HG02588 (cell line): ENCODE data around the gene THAP4.

Experiments
- ATAC-seq: cut with Tn5 transposase; IDR thresholded peaks from one replicate; pipeline ENCODE4 v1.9.1; 2021; ENCODE audit warnings: mild to moderate bottlenecking, moderate library complexity; ENCODE audit not compliant: unreplicated experiment

Gene THAP4

DNA sequence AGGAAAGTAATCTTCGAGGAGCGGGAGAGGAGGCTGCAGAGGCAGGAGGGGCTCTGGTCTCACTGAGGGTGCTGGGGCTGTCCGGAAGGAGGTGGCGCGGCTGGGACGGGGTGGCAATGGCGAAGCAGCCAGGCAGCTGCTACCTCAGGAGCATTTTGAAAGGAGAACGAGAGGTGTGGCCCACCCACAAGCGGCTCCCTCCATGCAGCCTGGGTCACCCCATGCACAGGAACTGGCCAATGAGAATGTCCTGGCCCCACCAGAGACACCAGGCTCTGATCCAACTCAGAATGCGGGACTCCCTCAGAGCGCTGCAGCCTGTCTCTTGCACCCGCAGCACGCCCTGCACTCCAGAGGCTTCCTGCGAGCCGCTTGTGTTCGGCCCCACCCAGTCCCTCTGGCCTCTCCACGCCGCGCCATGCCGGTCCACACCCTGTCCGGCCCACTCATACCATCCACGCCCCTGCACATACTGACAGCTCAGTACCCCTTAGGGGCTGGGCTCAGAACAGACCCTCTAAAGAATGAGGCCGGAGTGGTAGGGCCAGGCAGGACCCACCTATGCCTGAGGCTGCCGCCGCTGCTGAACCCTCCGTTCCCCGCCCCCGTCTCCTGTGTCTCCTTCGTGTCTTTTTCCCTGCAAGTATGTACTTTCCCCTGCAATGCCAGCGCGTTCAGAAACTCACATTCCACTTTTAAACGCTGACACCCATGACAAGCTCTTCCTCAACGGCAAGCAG, 84.8 kb downstream of the THAP4 start:
- ATAC-seq: no peak

DNA sequence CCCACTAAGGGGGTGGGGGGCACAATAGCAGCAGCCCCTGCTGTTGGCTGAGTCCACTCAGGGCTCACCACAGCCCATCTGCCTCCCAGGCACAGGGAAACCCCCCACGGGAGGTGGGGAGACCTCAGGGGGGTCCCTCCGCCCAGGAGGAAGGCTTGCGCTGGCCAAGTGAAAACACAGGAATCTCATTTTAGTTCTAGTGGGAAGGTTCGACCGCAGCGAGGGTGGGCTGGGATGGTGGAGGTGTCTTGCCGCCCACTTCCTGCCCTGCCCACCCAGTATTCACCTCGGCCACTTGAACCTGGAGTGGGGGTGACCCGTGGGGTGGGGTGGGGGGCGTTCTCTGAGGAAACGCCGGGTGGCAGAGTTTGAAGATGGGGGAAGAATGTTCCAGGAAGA, 85.4 kb downstream of the THAP4 start:
- no peak for ATAC-seq

DNA sequence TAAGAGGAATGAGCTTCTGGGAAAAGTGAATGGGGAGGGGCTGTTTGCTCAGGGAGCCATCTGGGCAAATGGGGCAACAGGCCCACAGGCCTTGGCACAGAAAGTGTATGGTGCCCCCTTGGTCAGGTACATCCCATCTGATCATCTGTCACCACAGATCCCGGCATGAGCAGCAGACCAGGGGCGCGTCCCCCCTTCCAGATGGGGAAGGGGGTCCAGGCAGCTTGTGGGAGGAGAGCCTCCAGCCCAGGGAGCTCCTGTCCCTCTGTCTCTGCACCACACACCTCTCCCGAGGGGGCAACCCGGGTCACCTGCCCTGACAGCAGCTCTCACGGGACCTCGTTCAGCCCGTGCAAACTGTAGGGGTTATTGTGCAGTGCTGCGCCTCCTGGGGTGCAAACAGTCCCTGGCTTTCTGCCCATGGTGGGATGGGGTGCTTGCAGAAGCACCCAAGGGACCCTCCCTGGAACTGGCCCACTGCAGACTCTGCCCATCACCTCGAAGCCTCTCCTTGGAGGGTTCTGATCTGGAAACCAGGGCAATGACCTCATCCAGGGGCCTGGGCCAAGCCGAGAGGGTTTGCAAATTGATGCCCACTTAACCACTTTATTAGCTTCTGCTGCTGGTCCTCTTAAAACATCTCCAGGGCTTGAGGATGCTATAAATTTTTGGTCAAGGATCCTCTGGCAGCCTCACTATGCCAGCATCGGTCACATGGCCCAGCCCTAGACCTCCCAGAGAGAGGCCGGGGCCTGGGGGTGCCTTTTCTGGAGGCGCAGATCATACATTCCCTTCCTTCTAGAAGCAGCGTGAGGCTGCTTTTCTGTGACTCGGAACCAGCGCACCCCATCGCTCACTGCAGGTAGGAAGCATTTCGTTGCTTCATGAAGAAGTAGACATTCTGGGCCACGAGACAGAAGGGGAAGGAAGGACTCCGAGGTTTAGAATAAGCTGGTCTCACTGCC, 86.1 kb downstream of the THAP4 start:
- no peak for ATAC-seq

DNA sequence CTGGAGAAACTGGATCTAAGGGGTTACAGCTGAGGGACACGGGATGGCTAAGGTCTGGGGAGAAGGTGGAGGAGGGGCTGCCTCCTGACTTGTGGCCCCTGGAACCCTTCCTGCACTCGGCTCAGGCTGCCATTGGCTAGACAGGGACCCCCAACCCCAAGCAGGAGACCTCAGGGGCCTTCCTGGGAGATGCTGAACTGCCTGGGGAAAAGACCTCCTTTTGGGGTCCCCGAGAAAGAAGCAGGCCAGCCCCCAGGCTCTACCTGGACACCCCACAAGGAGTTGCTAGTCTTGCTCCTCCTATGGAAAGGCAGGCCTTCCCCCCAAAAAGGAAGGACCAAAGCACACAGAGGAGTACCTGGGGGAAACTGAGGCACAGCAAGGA, 88.5 kb downstream of the THAP4 start:
- ATAC-seq: no peak

DNA sequence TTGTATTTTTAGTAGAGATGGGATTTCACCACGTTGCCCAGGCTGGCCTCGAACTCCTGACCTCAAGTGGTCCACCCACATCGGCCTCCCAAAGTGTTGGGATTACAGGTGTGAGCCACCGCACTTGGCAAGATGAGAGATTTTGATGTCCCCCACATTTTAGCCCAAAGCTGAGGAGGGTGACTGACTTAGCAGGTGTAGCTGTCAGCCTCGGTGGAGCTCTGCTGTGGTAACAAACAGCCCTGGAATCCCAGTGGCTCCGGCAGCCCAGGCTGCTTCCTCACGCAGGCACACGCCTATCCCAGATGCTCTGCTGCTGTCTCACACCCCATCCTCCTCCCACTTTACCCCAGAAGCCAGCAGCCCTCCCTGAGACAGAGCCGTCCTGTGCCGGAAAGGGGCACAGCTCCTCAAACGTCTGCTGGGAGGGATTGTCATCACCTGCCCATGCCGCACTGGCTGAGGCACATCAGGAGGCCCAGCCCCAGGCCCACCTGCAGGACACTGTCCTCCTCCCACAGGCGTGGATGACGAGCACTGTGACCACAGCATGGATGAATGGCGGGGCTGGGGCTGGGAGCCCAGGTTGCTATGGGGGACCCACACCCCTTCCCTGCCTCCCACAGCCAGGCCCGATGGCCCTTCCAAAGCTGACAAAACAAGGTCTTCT, 89.0 kb downstream of the THAP4 start:
- no peak for ATAC-seq

DNA sequence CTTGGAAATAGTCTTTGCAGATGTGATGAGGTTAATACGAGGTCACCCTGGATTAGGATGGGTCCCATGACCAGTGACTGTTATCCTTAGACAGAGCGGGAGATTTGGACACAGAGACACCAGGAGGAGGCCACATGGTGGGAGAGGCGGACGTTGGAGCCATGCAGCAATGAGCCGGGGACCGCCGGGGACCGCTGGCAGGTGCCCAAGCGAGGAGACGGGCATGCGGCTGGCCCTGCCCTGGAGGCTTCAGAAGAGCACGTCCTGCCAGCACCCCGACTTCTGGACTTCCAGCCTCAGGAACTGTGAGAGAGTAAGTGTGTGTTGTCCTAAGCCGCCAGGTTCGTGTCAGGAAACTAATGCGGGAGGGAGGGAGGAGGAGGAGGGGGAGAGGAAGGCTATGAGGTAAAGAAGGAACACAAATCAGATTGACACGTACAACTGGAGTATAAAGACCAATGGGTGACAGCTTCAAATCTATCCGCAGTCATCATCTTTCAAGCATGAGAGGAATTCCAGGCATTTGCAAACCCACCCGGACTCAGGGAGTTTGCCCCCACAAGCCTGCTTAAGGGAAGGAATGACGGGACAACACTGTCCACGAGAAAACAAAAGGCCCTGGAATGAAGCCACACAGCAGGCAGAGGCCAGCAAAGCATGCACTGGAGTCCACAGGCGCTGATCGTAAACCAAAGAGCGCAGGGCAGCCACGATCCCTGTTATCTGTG, 90.0 kb downstream of the THAP4 start:
- no peak for ATAC-seq

DNA sequence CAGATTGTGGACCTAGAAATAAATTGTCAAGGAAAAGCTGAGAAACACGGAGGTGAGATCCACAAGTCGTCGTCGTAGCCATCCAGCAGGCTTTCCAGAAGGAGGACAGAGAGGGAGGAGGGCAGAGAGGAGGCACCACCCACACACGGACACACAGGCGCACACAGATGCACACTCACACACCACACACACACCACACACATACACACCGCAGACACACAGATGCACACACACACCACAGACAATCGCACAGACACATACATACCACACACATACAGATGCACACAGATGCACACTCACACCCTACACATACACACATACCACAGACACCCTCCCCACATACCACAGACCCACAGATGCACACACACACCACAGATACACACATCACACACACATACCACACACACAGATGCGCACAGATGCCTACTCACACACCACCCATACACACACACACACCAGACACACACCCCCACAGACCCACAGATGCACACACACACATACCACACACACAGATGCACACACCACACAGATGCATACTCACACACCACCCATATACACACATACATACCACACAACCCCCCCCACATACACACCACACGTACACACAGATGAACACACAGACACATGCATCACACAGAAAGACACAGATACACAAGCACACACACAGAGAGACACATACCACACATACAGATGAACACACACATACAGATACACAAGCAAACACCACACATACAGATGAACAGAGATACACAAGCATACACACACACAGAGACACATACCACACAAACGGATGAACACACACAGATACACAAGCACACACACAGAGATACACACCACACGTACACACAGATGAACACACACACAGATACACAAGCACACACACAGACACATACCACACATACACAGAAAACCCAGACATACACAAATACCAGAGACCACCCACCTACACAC, 91.2 kb downstream of the THAP4 start:
- ATAC-seq: no peak

DNA sequence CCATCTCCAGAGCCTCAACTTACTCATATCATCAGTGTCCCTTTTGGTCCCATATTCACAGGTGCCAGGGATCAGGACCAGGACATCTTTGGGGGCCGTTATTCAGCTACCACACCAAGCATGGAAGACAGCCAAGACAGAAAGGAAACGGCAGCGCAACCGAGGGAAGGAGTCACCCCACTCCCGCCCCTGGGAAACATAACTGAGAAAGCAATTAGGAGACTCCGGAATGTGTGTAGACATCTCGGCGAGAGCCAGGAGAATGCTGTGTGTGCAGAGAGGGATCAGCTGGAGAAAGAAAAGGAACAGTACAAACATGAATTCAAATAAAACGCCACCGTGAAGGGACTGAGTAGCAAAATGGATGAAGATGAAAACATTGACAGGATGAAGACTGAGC, 91.9 kb downstream of the THAP4 start:
- no peak for ATAC-seq

DNA sequence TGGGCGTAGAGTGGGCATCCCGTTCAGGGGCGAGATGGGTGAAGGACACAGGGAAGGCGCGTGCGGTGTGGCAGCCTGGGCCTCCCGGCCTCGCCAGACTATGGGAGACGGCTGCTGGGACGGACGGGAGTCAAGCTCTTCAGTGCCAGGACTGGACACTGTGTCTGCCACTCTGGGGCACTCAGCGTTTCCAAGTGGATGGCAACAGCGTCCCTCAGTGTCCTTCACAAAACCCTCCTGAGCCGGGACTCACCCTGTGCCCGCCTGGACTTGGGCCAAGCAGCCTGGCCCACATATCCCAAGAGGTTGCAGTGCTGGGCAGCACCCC, 94.7 kb downstream of the THAP4 start:
- ATAC-seq: no peak

DNA sequence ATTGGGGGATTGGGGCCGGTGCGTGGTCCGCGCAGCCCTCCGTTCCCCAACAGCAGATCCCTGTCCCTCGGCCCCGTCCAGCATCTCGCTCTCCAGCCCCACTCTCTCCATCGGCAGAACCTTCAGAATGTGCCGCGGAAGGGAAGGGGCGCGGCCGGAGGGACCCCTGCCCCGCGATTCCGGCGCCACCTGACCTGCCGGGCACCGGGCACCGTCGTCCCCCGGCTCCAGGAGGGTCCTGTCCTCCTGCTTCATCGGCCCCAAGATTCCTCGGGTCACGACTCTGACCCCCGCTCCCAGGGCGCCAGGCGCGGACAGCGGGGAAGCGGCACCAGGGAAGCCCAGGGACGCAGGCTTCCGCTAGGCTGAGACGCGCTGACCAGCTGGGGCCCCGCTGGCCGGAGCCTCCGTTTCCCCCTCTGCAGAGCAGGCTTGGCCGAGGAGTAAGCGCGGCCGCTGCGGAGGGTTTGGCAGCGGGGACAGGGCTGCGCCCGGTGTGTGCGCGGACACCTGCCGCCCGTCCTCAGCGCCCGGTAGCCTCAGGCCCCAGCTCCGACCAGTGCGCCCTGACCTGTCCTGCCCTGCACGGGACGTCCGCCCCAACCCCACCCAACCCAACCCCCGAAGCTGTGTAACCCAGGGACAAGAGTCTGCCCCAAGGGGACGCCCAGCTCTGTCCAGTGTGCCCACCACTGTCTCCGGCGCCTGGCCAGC, 95.2 kb downstream of the THAP4 start:
- ATAC-seq: no peak

DNA sequence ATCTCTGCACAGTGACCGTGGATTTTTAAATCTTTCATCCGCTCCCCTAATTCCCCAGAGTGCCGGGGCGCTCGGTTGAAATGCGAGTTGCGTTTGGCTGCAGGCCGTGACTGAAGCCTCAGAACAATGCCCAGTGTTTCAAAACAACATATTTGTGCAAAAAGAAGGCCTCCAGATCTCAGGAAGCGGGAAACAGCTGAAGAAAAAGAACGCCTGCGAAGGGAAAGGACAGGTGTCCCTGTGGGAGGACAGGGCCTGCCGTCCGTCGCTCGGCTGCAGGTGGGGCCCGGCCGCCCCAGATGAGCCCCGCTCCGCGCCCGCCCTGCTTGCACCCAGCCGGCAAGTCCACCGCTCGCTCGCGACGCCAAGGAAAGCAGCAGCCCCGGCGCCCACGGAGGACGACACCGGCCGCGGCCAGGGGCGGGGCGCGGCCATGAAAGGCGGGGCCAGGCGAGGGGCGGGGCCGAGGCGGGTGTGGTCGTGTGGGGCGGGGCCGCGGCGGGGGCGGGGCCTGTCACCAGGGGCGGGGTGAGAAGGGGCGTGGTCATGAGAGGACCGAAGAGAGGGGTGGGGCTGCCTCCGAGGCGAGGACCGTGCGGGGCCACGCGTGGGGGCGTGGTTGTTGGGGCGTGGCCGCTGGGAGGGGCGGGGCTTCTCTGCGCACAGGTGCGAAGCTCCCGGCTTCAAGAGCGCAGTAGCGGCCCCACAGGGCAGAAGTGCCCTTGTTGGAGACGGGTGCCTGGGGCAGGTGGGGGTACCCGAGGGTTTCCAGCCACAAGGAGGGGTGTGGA, 96.0 kb downstream of the THAP4 start:
- no peak for ATAC-seq

DNA sequence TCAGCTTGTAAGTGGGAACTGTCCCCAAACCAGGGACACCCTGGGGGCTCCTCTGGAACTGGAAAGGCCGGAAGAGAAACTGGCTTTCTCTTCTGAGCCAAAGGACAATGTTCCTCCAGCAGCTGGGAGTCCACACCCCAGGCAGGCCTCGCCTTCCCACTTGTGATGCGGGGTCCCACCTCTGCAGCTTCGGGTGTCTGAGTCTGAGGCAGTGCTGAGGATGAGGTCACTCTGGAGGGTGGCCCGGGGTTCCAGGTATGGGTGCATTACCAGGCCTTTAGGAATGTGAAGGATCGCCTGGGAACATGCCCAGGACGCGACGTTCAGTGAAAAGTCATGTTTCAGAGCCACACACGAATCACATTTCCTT, 96.6 kb downstream of the THAP4 start:
- no peak for ATAC-seq

DNA sequence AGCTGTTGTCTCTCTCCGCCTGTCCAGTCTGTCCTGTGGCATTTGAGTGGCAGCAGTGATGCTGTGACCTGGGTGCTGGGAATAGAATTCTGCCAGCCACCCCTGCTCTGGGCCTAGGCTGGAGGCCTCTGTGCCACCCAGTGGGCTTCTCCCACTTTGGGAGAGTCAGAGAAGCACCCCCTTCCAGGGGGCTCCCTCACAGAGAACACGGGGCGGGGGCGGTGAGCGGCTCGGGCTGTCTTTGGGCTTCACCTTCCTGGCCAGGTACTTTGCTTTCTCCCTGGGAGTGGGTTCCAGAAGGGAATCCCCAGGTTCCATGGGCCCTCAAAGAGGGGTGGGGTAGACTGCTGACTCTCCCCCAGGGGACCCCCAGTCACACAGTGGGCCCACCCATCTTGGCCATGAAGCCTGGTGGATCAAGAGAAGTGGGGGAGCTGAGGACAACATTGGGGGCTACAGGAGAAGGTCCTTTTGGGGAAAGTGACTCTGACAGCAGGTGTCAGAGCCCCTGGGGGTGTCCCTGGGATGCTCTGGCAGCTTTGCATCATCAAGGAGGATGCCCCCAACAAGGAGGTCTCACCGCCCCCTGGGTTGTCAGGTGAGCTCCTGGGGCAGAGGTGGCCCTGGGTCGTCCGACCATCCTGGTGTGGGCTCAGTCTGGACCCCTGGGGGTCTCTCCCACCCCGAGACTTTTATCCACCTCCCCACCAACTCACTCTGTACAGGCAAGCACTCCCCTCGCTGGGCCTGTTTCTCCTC, 97.2 kb downstream of the THAP4 start:
- ATAC-seq: no peak

DNA sequence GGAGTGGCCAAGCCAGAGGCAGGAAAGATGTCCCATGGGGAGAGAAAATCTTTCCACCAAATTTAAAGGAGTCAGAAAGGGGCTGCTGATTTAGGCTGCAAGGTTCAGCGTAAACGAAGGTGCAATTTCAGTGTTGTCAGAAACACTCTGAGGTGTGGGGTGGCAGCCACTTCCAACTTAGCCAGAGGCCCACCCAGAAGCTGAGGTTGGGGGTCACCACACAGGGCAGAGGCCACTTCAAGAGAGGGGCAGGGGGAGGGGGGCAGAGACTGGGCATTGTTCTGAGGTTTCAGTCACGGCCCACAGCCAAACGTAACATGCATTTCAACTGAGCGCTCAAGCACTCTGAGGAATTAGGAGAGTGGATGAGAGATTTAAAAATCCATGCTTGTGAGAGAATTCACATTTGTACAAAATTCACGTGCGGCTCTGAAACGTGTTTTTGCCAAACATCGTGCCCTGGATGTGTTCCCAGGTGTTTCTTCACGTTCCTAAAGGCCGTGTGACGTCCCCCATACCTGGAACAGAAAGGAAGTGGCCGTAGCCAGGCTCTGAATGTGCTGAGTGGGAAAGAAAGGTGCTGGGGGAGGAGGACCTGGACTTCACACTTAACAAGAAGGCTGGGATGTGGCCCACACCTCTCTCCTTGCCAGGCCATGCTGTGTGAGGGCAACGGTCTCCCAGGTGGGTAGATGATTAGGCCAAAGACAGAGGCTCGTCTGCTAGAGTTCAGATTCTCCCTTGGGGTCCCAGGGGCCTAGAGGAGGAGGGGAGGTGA, 97.9 kb downstream of the THAP4 start:
- no peak for ATAC-seq

DNA sequence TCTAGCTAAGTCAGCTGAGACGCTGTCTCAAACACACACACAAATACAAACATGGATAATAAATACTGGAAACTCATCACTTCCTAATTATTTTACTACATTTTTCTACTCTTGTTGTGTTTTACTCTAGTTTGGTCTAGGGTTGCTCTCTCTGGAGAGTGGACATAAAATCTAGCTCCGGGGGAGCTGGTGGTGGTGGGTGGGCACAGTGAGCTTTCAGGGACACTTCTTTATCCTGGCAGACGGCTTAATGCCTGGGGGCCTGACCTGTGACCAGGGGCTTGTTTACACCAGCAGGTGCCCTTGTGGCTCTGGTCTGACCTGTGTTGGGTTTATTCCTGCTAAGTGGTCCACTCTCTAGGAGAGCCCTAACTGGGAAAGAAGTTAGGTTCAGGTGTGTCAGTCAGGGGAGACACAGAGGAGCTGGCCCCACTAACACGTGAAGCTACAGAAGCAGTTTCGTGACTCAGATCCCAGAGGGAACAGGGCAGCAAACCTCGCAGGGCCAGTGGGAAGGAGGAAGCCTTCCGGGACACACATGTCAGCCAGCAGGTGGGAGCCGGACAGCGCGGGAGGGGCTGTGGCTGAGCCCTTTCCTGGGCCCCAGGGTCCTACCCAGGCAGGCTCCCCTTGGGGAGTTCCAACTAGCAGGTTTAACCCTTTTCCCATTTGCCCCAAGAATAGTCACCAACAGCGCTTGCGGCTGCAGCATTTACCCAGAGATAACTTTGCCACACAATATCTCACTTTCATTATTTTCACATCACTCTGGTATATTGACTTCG, 100.9 kb downstream of the THAP4 start:
- no peak for ATAC-seq

DNA sequence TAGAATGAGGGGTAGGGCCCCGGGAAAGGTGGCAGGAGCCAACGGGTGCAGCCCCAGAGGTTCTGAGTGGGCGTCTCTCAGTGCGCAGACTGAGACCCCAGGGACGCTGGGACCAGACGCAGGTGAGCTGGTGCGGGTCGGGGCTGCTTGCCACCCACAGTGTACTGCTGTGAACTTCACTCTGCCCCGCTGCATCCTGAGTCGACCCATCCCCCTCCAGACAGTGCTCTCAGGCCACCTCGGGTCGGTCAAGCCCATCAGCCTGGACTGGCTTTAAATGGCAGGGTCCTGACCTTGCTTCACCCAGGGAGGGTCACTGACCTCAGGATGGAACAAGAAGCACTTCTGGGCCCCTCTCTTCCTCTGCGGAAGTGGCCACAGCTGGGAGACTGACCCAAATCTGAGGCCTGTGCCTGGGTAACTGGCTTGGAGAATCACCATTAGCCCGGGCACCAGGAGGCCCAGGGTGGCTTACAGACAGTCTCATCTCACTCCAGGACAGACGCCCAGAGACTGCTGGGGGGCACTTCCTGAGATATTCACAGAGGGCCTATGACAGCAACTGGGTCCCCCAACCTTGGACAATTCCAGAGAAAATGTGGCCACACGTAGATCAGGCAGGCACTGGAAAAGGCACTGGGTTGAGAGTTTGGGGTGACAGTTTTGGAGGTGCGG, 102.1 kb downstream of the THAP4 start:
- no peak for ATAC-seq
